Panc1 (cell line): ENCODE results near the gene MPPED2.

Source experiments
- POLR2AphosphoS5 ChIP-seq: IDR thresholded peaks from 2 replicates; pipeline ENCODE4 v1.6.1; 2012; ENCODE audit warnings: mild to moderate bottlenecking, low read depth, low read length, moderate library complexity
- TF ChIP-seq, protein P1 (sequence below): fragments of 450-650 bp; IDR thresholded peaks from 2 replicates; pipeline ENCODE4 v1.5.1; 2017; ENCODE audit warnings: mild to moderate bottlenecking
- TF ChIP-seq, protein P2 (sequence below), 2 experiments: IDR thresholded peaks; 2 replicates each; pipeline ENCODE4 v1.6.1; 2011 to 2012; ENCODE audit warnings: low read depth in 2 of 2, control low read depth in 1 of 2, low read length in 1 of 2, mild to moderate bottlenecking in 1 of 2, moderate library complexity in 1 of 2; ENCODE audit not compliant: insufficient read depth in 1 of 2

DNA sequence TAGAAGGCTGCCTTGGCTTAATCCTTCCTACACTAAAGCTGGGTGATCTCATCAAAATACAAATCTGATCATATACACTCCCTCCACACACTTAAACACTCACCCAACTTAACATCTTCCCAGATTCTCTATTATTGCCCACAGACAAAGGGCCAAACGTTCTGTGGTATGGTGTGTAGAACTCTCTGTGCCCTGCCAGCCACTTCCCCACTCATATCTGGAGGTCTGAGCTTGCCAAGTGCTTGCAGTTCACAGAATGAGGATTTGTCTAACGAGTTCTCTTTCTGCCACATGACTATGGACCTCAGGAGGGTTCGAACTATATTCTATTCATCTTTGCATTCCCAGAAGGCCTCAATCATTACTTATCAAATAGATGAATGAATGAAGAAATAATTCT lies 77.6 kb downstream of the MPPED2 start:
- TF ChIP-seq, protein P1, sequence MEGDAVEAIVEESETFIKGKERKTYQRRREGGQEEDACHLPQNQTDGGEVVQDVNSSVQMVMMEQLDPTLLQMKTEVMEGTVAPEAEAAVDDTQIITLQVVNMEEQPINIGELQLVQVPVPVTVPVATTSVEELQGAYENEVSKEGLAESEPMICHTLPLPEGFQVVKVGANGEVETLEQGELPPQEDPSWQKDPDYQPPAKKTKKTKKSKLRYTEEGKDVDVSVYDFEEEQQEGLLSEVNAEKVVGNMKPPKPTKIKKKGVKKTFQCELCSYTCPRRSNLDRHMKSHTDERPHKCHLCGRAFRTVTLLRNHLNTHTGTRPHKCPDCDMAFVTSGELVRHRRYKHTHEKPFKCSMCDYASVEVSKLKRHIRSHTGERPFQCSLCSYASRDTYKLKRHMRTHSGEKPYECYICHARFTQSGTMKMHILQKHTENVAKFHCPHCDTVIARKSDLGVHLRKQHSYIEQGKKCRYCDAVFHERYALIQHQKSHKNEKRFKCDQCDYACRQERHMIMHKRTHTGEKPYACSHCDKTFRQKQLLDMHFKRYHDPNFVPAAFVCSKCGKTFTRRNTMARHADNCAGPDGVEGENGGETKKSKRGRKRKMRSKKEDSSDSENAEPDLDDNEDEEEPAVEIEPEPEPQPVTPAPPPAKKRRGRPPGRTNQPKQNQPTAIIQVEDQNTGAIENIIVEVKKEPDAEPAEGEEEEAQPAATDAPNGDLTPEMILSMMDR = no peak
- TF ChIP-seq POLR2AphosphoS5 = no peak
- TF ChIP-seq, protein P2, sequence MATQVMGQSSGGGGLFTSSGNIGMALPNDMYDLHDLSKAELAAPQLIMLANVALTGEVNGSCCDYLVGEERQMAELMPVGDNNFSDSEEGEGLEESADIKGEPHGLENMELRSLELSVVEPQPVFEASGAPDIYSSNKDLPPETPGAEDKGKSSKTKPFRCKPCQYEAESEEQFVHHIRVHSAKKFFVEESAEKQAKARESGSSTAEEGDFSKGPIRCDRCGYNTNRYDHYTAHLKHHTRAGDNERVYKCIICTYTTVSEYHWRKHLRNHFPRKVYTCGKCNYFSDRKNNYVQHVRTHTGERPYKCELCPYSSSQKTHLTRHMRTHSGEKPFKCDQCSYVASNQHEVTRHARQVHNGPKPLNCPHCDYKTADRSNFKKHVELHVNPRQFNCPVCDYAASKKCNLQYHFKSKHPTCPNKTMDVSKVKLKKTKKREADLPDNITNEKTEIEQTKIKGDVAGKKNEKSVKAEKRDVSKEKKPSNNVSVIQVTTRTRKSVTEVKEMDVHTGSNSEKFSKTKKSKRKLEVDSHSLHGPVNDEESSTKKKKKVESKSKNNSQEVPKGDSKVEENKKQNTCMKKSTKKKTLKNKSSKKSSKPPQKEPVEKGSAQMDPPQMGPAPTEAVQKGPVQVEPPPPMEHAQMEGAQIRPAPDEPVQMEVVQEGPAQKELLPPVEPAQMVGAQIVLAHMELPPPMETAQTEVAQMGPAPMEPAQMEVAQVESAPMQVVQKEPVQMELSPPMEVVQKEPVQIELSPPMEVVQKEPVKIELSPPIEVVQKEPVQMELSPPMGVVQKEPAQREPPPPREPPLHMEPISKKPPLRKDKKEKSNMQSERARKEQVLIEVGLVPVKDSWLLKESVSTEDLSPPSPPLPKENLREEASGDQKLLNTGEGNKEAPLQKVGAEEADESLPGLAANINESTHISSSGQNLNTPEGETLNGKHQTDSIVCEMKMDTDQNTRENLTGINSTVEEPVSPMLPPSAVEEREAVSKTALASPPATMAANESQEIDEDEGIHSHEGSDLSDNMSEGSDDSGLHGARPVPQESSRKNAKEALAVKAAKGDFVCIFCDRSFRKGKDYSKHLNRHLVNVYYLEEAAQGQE (IDR thresholded peaks at IDR 0.05; ENCODE audit: insufficient read depth in 1 of 2, low read depth in 2 of 2, low read length in 1 of 2) = no peak
